NCI-H1105 treated with DMSO at 0.1 percent for 48 hours (cell line): Measurements from ENCODE around the gene NUB1.

Experiments
- DNase-seq: peaks from one replicate; lab custom pipeline; 2025; lab: John Stamatoyannopoulos, UW

The NUB1 gene

GRCh38 chr7:151404216-151405011 lies 62.8 kb downstream of the NUB1 start:
- DNase-seq: no peak

GRCh38 chr7:151405056-151405455 lies 63.4 kb downstream of the NUB1 start:
- no peak for DNase-seq

- no peak for DNase-seq
Measured at GRCh38 chr7:151405588-151405987, 64.0 kb downstream of the NUB1 start.

- DNase-seq: no peak
Measured at GRCh38 chr7:151406051-151406875, 64.7 kb downstream of the NUB1 start.

GRCh38 chr7:151406886-151407583 lies 65.4 kb downstream of the NUB1 start:
- DNase-seq: no peak

- DNase-seq: no peak
Measured at GRCh38 chr7:151408498-151408838, 66.9 kb downstream of the NUB1 start.

GRCh38 chr7:151408839-151409666 lies 67.4 kb downstream of the NUB1 start:
- no peak for DNase-seq

GRCh38 chr7:151409667-151410404 lies 68.2 kb downstream of the NUB1 start, which contains the start of gene WDR86:
TSS of gene WDR86 (minus strand) at chr7:151410038. CDS start at chr7:151409589, 449 bp downstream.
- no peak for DNase-seq

- peak; percentile 19 for DNase-seq
Measured at GRCh38 chr7:151410405-151411390, 69.1 kb downstream of the NUB1 start.

GRCh38 chr7:151411551-151411950 lies 69.9 kb downstream of the NUB1 start:
- DNase-seq: no peak

GRCh38 chr7:151412318-151412717 lies 70.7 kb downstream of the NUB1 start:
- DNase-seq: no peak

- DNase-seq: no peak
Measured at GRCh38 chr7:151413241-151413640, 71.6 kb downstream of the NUB1 start.

- no peak for DNase-seq
Measured at GRCh38 chr7:151415375-151416105, 73.9 kb downstream of the NUB1 start.

- DNase-seq: no peak
Measured at GRCh38 chr7:151416112-151416940, 74.7 kb downstream of the NUB1 start.

GRCh38 chr7:151416941-151417315 lies 75.3 kb downstream of the NUB1 start:
- DNase-seq: no peak

- DNase-seq: no peak
Measured at GRCh38 chr7:151420144-151420543, 78.5 kb downstream of the NUB1 start.

- DNase-seq: no peak
Measured at GRCh38 chr7:151422212-151422611, 80.6 kb downstream of the NUB1 start.

- DNase-seq: no peak
Measured at GRCh38 chr7:151423226-151423625, 81.6 kb downstream of the NUB1 start.
